GM21423 (cell line): Measurements from ENCODE around the gene ZNF79.

Source experiments
- ATAC-seq: cut with Tn5 transposase; IDR thresholded peaks from one replicate; pipeline ENCODE4 v1.9.1; 2021; ENCODE audit warnings: mild to moderate bottlenecking, moderate library complexity; ENCODE audit not compliant: unreplicated experiment

Gene ZNF79

GRCh38 chr9:127492616-127493015 lies 68.4 kb downstream of the ZNF79 start:
- no peak for ATAC-seq

GRCh38 chr9:127493592-127494303 lies 69.6 kb downstream of the ZNF79 start:
- ATAC-seq: no peak

GRCh38 chr9:127494304-127494702 lies 70.1 kb downstream of the ZNF79 start:
- ATAC-seq: no peak
